Kidney tubule cell (primary cell): ENCODE measurements around the gene LRRC23.
"Not testable (repeated sequence)": the region's sequence is repeated elsewhere in the genome, so short reads cannot be mapped to it uniquely, and the experiment has no call there.

Experiments used
- DNase-seq: peaks from one replicate; pipeline ENCODE4 v3.0.0-alpha.2; 2018; ENCODE audit warnings: low spot score

LRRC23 gene

GRCh38 chr12:6872073-6873048, 32.3 kb upstream of the LRRC23 start:
- DNase-seq = peak; percentile 81

GRCh38 chr12:6873094-6874014, 31.3 kb upstream of the LRRC23 start, which contains the start of gene SPSB2:
Gene SPSB2, minus strand, starts transcription at chr12:6873303. Its CDS starts 402 bp downstream, at chr12:6872901.
- DNase-seq = peak; percentile 97

GRCh38 chr12:6874015-6874368, 30.6 kb upstream of the LRRC23 start:
- DNase-seq = not testable (repeated sequence)

- DNase-seq = not testable (repeated sequence)
These were observed 24.8 kb upstream of the LRRC23 start for GRCh38 chr12:6879824-6880223.

GRCh38 chr12:6883252-6883651, 21.4 kb upstream of the LRRC23 start:
- DNase-seq = no peak

GRCh38 chr12:6883683-6884082, 20.9 kb upstream of the LRRC23 start:
- DNase-seq = no peak

- no peak for DNase-seq
These were observed 20.1 kb upstream of the LRRC23 start for GRCh38 chr12:6884539-6884938.

GRCh38 chr12:6886206-6886999, 18.2 kb upstream of the LRRC23 start:
- DNase-seq = not testable (repeated sequence)

GRCh38 chr12:6887460-6887859, 17.2 kb upstream of the LRRC23 start:
- no peak for DNase-seq

GRCh38 chr12:6888360-6888759, 16.3 kb upstream of the LRRC23 start:
- no peak for DNase-seq

- not testable (repeated sequence) for DNase-seq
These were observed 15.8 kb upstream of the LRRC23 start for GRCh38 chr12:6888794-6889193.

GRCh38 chr12:6889775-6890573, 14.6 kb upstream of the LRRC23 start:
- DNase-seq = not testable (repeated sequence)

GRCh38 chr12:6890789-6891645, 13.6 kb upstream of the LRRC23 start:
- DNase-seq = peak; percentile 98

- DNase-seq = no peak
These were observed 13.0 kb upstream of the LRRC23 start for GRCh38 chr12:6891646-6892001.

- not testable (repeated sequence) for DNase-seq
These were observed 11.9 kb upstream of the LRRC23 start for GRCh38 chr12:6892683-6893082.

- DNase-seq = no peak
These were observed 10.3 kb upstream of the LRRC23 start for GRCh38 chr12:6894321-6894720.

- no peak for DNase-seq
These were observed 7.7 kb upstream of the LRRC23 start for GRCh38 chr12:6896846-6897435.

GRCh38 chr12:6899427-6899826, 5.2 kb upstream of the LRRC23 start:
- no peak for DNase-seq

- no peak for DNase-seq
These were observed 4.6 kb upstream of the LRRC23 start for GRCh38 chr12:6899837-6900519.
